Activated CD4-positive, alpha-beta memory T cell treated with anti-CD3 and anti-CD28 coated beads for 36 hours (primary cell): ENCODE results near the gene RGS3. TPM values are rescaled to one million over a fixed set of nuclear protein-coding genes. Genes with fewer than 3 reads are reported as not detected.

Experiments used
- CTCF ChIA-PET: fragments of 350-600 bp; sonication (Branson Sonifier 250); formaldehyde crosslinking; loops from one replicate; lab custom pipeline; 2021; ENCODE audit warnings: antibody characterized with exemption, inconsistent platforms; lab: Charles Lee
- POLR2A ChIA-PET: fragments of 350-600 bp; sonication (Branson Sonifier 250); formaldehyde crosslinking; loops from one replicate; lab custom pipeline; 2021; ENCODE audit warnings: antibody characterized with exemption; lab: Charles Lee
- DNase-seq: peaks from one replicate; pipeline ENCODE4 v3.0.0-alpha.2; 2020
- H3K27ac Mint-ChIP-seq: one replicate; pipeline ENCODE4 v1.8.0; 2021; ENCODE audit warnings: mixed read lengths
- H3K27me3 Mint-ChIP-seq: one replicate; pipeline ENCODE4 v1.8.0; 2021; ENCODE audit warnings: mixed read lengths
- H3K36me3 Mint-ChIP-seq: one replicate; pipeline ENCODE4 v1.8.0; 2021; ENCODE audit warnings: mixed read lengths
- H3K4me1 Mint-ChIP-seq: one replicate; pipeline ENCODE4 v1.8.0; 2021; ENCODE audit warnings: low read depth, mixed read lengths
- H3K4me3 Mint-ChIP-seq: one replicate; pipeline ENCODE4 v1.8.0; 2021; ENCODE audit warnings: mild to moderate bottlenecking, mixed read lengths
- H3K9me3 Mint-ChIP-seq: one replicate; pipeline ENCODE4 v1.8.0; 2021; ENCODE audit warnings: mixed read lengths
- intact Hi-C: fragments of 100-400 bp; cut with micrococcal nuclease; formaldehyde crosslinking; loops from one replicate; pipeline ENCODE4 v1.15.1; 2023
- total RNA-seq, 2 experiments: library from RNA; stranded (reverse); gene quantifications; one replicate each; pipeline ENCODE4 v1.2.3, GENCODE V29; 2021

RGS3 gene
- total RNA-seq, 2 experiments from 2014 or later: 54.4 to 57.7 TPM

DNA sequence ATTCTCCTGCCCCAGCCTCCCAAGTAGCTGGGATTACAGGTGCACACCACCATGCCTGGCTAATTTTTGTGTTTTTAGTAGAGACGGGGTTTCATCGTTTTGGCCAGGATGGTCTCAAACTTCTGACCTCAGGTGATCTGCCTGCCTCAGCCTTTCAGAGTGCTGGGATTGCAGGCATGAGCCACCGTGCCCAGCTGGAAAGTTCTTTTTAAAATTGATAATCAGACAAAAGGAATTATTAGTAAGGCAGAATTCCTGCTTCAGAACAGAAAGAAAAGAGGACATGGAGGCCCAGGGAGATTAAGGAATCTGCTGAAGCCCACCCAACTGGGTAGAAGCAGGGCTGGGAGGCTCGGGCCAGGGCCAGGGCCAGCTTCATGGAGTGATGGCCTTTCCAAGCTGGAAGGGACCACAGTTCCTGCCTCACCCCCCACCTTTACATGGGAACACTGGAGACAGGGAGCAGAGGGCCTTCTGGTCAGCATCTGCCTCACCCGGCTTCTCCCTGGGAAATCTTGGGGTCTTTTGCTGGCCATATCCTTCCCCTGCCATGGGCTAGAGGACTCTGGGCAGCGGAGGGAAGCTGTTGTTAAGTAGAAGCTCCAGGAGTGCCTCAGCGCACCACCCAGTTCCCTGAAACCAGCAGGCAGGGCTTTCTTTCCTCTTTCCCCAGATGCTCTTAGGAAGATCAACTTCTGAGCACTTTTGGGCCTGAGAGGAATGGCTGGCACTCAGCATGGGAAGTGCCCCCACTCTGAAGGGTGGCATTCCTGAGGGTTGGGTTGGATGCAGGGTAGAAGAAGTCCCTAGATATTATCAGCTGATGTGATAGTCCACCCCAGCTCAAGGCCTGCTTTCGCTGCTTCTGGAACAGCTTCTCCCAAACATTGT is 70.1 kb downstream of the RGS3 start:
- Mint-ChIP-seq H3K27me3 (no peaks in the 10 kb centered on the region), H3K4me3 (no peak overlapping the region), H3K36me3 (peaks cover 21% of the 10 kb centered on the region), H3K9me3 (no peaks in the 10 kb centered on the region), H3K4me1 (no peaks in the 10 kb centered on the region), H3K27ac (no peak overlapping the region)
- no peak for DNase-seq
- intact Hi-C loops: no loop called here
- ChIA-PET POLR2A (interaction anchor here (0.9 to 1.5 kb wide), 2 partner anchors 10 to 15 kb away, joined by 3 read pairs; no protein-coding TSS in a partner anchor), CTCF (interaction anchor here (2.0 kb wide), 1 partner anchor 10 kb away, joined by 8 read pairs; no protein-coding TSS in a partner anchor)

- POLR2A ChIA-PET: no interaction called here
- no peaks in the 10 kb centered on the region for H3K9me3 Mint-ChIP-seq
- H3K27me3 Mint-ChIP-seq: no peaks in the 10 kb centered on the region
- H3K4me3 Mint-ChIP-seq: no peak overlapping the region
- no peak overlapping the region for H3K27ac Mint-ChIP-seq
- H3K4me1 Mint-ChIP-seq: no peaks in the 10 kb centered on the region
- CTCF ChIA-PET: interaction anchor here (1.1 kb wide), 1 partner anchor 56 kb away, joined by 3 read pairs; no protein-coding TSS in a partner anchor
- DNase-seq: no peak
- intact Hi-C loops: no loop called here
- H3K36me3 Mint-ChIP-seq: peaks cover 14% of the 10 kb centered on the region
These were observed 72.2 kb downstream of the RGS3 start for GRCh38 chr9:113535756-113536155.

DNA sequence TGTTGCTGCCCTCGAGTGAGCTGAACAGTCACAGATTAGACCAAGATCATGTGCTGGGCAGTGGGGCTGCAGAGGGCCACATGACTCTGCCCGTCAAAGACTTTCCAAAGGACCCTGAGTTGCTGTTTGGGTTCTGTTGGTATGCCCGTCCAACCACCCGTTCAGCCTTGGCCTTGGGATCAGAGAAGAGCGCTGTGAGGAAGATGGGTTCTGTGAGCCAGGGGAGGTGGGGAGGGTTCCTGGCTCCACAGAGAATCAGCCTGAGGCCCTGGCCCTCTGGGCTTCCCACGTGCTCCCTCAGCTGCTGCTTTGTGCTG is 72.6 kb downstream of the RGS3 start:
- Mint-ChIP-seq H3K27me3 (no peaks in the 10 kb centered on the region), H3K4me3 (no peak overlapping the region), H3K27ac (no peak overlapping the region), H3K9me3 (no peaks in the 10 kb centered on the region), H3K4me1 (no peaks in the 10 kb centered on the region), H3K36me3 (peaks cover 12% of the 10 kb centered on the region)
- POLR2A ChIA-PET: no interaction called here
- no peak for DNase-seq
- CTCF ChIA-PET: interaction anchor here (1.1 kb wide), 1 partner anchor 55 kb away, joined by 3 read pairs; no protein-coding TSS in a partner anchor
- intact Hi-C loops: no loop called here

DNA sequence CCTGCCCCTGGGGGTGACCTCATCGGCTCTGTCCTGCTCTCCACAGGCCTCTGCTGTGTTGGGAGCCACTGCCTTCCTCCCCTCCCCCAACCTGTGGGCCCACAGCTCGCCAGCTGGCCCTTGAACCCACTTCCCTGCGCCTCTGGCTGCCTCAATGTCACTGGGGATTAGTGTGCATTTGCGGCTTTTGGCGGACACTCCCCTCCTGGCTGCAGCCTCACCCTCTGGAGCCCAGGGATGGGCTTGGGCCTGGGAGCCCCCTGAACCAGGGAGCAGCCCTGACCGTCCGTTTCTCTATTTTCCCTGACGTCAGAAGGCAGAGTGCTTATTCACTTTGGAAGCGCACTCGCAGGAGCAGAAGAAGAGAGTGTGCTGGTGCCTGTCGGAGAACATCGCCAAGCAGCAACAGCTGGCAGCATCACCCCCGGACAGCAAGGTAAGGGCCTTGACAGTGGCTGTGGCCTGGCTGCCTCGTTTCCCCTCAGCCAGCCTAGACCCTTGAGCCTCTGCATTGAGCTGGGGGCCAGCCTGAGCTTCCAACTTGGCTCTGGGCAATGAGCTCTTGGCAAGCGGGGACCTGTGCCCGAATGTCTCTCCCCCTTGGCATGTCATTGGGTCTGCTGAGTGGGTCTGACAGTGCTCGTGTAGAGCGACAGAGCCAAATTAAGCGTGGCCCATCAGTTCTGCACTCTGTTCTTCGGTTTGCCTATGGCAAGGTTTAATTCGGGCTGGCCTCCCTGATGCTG is 73.1 kb downstream of the RGS3 start:
- intact Hi-C loops: no loop called here
- ChIA-PET POLR2A (no interaction called here), CTCF (no interaction called here)
- H3K4me3 Mint-ChIP-seq: no peak overlapping the region
- H3K27ac Mint-ChIP-seq: no peak overlapping the region
- H3K9me3 Mint-ChIP-seq: no peaks in the 10 kb centered on the region
- no peaks in the 10 kb centered on the region for H3K27me3 Mint-ChIP-seq
- DNase-seq: no peak
- no peaks in the 10 kb centered on the region for H3K4me1 Mint-ChIP-seq
- peaks cover 11% of the 10 kb centered on the region for H3K36me3 Mint-ChIP-seq

- Mint-ChIP-seq H3K4me1 (no peaks in the 10 kb centered on the region), H3K36me3 (peaks cover 13% of the 10 kb centered on the region), H3K27me3 (no peaks in the 10 kb centered on the region), H3K9me3 (no peaks in the 10 kb centered on the region), H3K4me3 (no peak overlapping the region), H3K27ac (no peak overlapping the region)
- POLR2A ChIA-PET: no interaction called here
- intact Hi-C loops: no loop called here
- DNase-seq: no peak
- CTCF ChIA-PET: no interaction called here
These were observed 73.8 kb downstream of the RGS3 start for GRCh38 chr9:113537229-113537810.

- no peak overlapping the region for H3K4me3 Mint-ChIP-seq
- ChIA-PET CTCF (interaction anchor here (0.6 kb wide), 1 partner anchor 53 kb away, joined by 3 read pairs; no protein-coding TSS in a partner anchor), POLR2A (no interaction called here)
- H3K4me1 Mint-ChIP-seq: no peaks in the 10 kb centered on the region
- H3K27me3 Mint-ChIP-seq: no peaks in the 10 kb centered on the region
- peaks cover 18% of the 10 kb centered on the region for H3K36me3 Mint-ChIP-seq
- no peaks in the 10 kb centered on the region for H3K9me3 Mint-ChIP-seq
- no peak for DNase-seq
- H3K27ac Mint-ChIP-seq: no peak overlapping the region
- intact Hi-C loops: no loop called here
These were observed 74.6 kb downstream of the RGS3 start for GRCh38 chr9:113538131-113538530.

GRCh38 chr9:113538701-113539430 is 75.3 kb downstream of the RGS3 start:
- intact Hi-C loops: no loop called here
- no peak overlapping the region for H3K4me3 Mint-ChIP-seq
- H3K27ac Mint-ChIP-seq: no peak overlapping the region
- no peaks in the 10 kb centered on the region for H3K9me3 Mint-ChIP-seq
- no peaks in the 10 kb centered on the region for H3K4me1 Mint-ChIP-seq
- ChIA-PET CTCF (interaction anchor here (0.6 kb wide), 1 partner anchor 53 kb away, joined by 3 read pairs; no protein-coding TSS in a partner anchor), POLR2A (no interaction called here)
- DNase-seq: no peak
- H3K27me3 Mint-ChIP-seq: no peaks in the 10 kb centered on the region
- H3K36me3 Mint-ChIP-seq: peaks cover 20% of the 10 kb centered on the region

- no peak overlapping the region for H3K27ac Mint-ChIP-seq
- H3K9me3 Mint-ChIP-seq: no peaks in the 10 kb centered on the region
- ChIA-PET POLR2A (interaction anchor here (0.7 kb wide), 1 partner anchor 9 kb away, joined by 3 read pairs; no protein-coding TSS in a partner anchor), CTCF (no interaction called here)
- intact Hi-C loops: no loop called here
- no peaks in the 10 kb centered on the region for H3K27me3 Mint-ChIP-seq
- peaks cover 20% of the 10 kb centered on the region for H3K36me3 Mint-ChIP-seq
- no peak overlapping the region for H3K4me3 Mint-ChIP-seq
- no peak for DNase-seq
- H3K4me1 Mint-ChIP-seq: no peaks in the 10 kb centered on the region
These were observed 76.9 kb downstream of the RGS3 start for GRCh38 chr9:113540466-113540865.

DNA sequence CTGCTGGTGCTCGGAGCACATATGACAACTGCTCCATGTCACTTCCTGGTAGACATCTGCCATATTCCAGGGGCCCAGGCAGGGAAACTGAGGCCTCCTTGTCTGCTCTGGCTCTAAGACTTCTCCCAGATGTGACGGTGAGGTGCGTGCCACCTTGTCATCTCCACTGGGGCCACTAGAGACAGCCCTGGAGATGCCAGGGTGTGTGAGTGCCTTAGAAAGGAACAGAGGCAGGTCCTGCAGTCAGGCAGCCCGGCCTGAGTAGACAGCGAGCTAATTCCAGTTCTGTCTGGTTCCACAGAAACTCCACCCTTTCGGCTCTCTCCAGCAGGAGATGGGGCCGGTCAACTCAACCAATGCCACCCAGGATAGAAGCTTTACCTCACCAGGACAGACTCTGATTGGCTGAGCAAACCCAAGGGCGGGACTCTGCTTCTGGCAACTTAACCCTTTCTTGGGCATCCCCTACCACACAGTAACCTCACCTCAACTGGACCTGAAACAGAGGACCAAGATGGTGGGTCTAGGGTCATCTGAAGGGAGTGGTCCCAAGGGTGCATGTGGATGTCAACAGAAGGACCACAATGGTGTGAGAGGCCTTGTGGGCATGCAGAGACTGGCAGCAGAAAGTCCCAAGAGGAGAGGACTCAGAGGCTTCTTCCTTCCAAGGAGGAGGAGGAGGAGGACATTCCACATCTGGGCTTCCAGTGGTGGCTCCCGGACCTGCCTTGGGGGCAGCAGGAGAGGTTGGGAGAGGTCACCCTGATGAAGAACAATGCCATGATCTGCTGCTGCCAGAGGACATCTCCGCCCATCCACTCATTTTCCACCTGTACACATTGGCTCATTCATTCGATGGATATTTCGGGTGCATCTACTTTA is 77.7 kb downstream of the RGS3 start:
- no peak for DNase-seq
- no peaks in the 10 kb centered on the region for H3K27me3 Mint-ChIP-seq
- H3K4me1 Mint-ChIP-seq: peaks cover 3% of the 10 kb centered on the region
- intact Hi-C loops: no loop called here
- ChIA-PET CTCF (no interaction called here), POLR2A (interaction anchor here (0.6 kb wide), 1 partner anchor 15 kb away, joined by 3 read pairs; no protein-coding TSS in a partner anchor)
- H3K9me3 Mint-ChIP-seq: no peaks in the 10 kb centered on the region
- peaks cover 20% of the 10 kb centered on the region for H3K36me3 Mint-ChIP-seq
- H3K4me3 Mint-ChIP-seq: no peak overlapping the region
- no peak overlapping the region for H3K27ac Mint-ChIP-seq

DNA sequence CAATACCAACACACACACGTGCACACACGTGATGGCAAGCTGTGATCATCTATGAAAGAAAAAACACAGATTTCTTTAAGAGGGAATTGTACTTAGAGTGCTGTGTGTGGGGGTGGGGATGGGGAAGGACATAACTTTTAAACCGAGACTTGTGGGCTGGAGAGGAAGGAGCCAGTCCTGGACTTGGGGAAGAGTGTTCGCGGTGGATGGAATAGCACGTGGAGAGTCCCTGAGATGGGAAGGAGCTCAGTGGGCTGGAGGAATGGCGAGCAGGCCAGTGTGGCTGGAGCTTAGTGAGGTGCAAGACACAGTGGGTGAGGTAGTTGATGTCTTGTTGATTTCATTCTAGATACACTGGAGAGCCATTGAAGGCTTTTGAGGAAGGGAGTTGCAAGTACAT is 78.5 kb downstream of the RGS3 start:
- no peak for DNase-seq
- no peak overlapping the region for H3K4me3 Mint-ChIP-seq
- H3K27ac Mint-ChIP-seq: no peak overlapping the region
- H3K4me1 Mint-ChIP-seq: peaks cover 7% of the 10 kb centered on the region
- CTCF ChIA-PET: interaction anchor here (0.6 kb wide), 1 partner anchor 28 kb away, joined by 3 read pairs; no protein-coding TSS in a partner anchor
- POLR2A ChIA-PET: interaction anchor here (0.6 kb wide), 1 partner anchor 16 kb away, joined by 3 read pairs; no protein-coding TSS in a partner anchor
- no peaks in the 10 kb centered on the region for H3K9me3 Mint-ChIP-seq
- peaks cover 20% of the 10 kb centered on the region for H3K36me3 Mint-ChIP-seq
- no peaks in the 10 kb centered on the region for H3K27me3 Mint-ChIP-seq
- intact Hi-C loops: no loop called here

DNA sequence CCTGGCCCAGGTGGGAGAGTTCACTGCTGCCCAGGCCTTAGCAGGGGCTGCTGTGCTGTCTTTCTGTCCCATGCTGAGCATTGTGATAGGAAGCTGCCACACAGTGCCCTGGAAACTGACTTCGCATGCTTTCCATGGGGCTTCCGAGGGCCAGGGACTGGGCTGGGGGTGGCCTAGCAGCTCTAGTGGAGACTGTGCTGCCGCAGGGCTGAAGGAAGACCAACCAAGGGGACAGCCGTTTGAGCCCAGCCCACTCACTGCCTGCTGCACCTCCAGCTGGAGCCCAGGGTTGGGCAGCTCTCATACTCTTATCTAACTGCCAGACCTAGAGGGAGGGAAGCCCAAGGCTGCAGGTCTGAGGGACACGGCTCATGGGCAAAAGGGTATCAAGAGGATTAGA is 79.2 kb downstream of the RGS3 start:
- Mint-ChIP-seq H3K9me3 (no peaks in the 10 kb centered on the region), H3K27ac (no peak overlapping the region), H3K4me3 (no peak overlapping the region), H3K27me3 (no peaks in the 10 kb centered on the region), H3K4me1 (peaks cover 14% of the 10 kb centered on the region), H3K36me3 (peaks cover 15% of the 10 kb centered on the region)
- CTCF ChIA-PET: no interaction called here
- intact Hi-C loops: no loop called here
- no peak for DNase-seq
- POLR2A ChIA-PET: no interaction called here
